HEK293 (cell line): ENCODE data around the gene DBNL.

Source experiments
- CTCF ChIA-PET: fragments of 350-600 bp; formaldehyde crosslinking; extraction: SDS; loops from one replicate; lab custom pipeline; 2021; ENCODE audit warnings: antibody characterized with exemption; lab: Yijun Ruan, JAX
- POLR2A ChIA-PET: fragments of 300-600 bp; formaldehyde crosslinking; extraction: SDS; loops from one replicate; lab custom pipeline; 2020; ENCODE audit warnings: antibody characterized with exemption, inconsistent platforms; lab: Yijun Ruan, JAX
- H3K27ac ChIP-seq: fragments of 200-500 bp; sonication (Bioruptor generic); 2 replicates; pipeline ENCODE4 v1.5.1; 2014; ENCODE audit warnings: low read depth, low read length, control low read depth, inconsistent platforms; ENCODE audit errors: extremely low read depth
- H3K36me3 ChIP-seq, 2 experiments: fragments of 200-500 bp in 1 of 2; sonication (Bioruptor generic) in 1 of 2; 1 replicate in 1 of 2; 2 replicates in 1 of 2; pipeline ENCODE4 v1.5.1; 2014 to 2017; ENCODE audit warnings: inconsistent platforms in 2 of 2, low read length in 2 of 2; ENCODE audit not compliant: control insufficient read depth in 2 of 2, insufficient read depth in 1 of 2
- H3K4me1 ChIP-seq: fragments of 200-500 bp; sonication (Bioruptor generic); 2 replicates; pipeline ENCODE4 v1.5.1; 2014; ENCODE audit warnings: mild to moderate bottlenecking, low read length, inconsistent platforms; ENCODE audit not compliant: control insufficient read depth, insufficient read depth
- H3K4me3 ChIP-seq: 2 replicates; pipeline ENCODE4 v1.5.1; 2011; ENCODE audit warnings: low read depth, mild to moderate bottlenecking, control low read depth, low read length, moderate library complexity
- H3K9me3 ChIP-seq: fragments of 200-500 bp; sonication (Bioruptor generic); 2 replicates; pipeline ENCODE4 v1.5.1; 2014; ENCODE audit warnings: low read depth, low read length, inconsistent platforms; ENCODE audit not compliant: control insufficient read depth, insufficient read depth
- ELK4 ChIP-seq: IDR thresholded peaks from 2 replicates; pipeline ENCODE4 v1.6.1; 2011; ENCODE audit warnings: mild to moderate bottlenecking, low read depth, low read length, borderline replicate concordance
- GLIS1 ChIP-seq: fragments of 450-650 bp; formaldehyde crosslinking; IDR thresholded peaks from 2 replicates; pipeline ENCODE4 v1.5.1; 2016; ENCODE audit warnings: missing biosample characterization, missing genetic modification characterization
- HOXD13 ChIP-seq: sonication (generic); formaldehyde crosslinking; IDR thresholded peaks from 2 replicates; pipeline ENCODE4 v1.8.0; 2022; ENCODE audit warnings: missing genetic modification reagents, borderline replicate concordance
- PBX3 ChIP-seq: sonication (generic); formaldehyde crosslinking; IDR thresholded peaks from 2 replicates; pipeline ENCODE4 v1.8.1; 2022; ENCODE audit warnings: mild to moderate bottlenecking, moderate library complexity, missing genetic modification reagents
- ZBTB1 ChIP-seq: fragments of 450-650 bp; formaldehyde crosslinking; IDR thresholded peaks from 2 replicates; pipeline ENCODE4 v1.5.1; 2016; ENCODE audit warnings: missing biosample characterization, missing genetic modification characterization
- ZBTB20 ChIP-seq: fragments of 450-650 bp; formaldehyde crosslinking; IDR thresholded peaks from 2 replicates; pipeline ENCODE4 v1.5.1; 2016; ENCODE audit warnings: missing biosample characterization, missing genetic modification characterization
- ZBTB7A ChIP-seq: fragments of 450-650 bp; formaldehyde crosslinking; IDR thresholded peaks from 2 replicates; pipeline ENCODE4 v1.5.1; 2016; ENCODE audit warnings: low read depth, missing biosample characterization, missing genetic modification characterization
- ZFP37 ChIP-seq: fragments of 450-650 bp; formaldehyde crosslinking; IDR thresholded peaks from 2 replicates; pipeline ENCODE4 v1.5.1; 2016; ENCODE audit warnings: missing biosample characterization, missing genetic modification characterization
- ZFP41 ChIP-seq: fragments of 450-650 bp; formaldehyde crosslinking; IDR thresholded peaks from 2 replicates; pipeline ENCODE4 v1.5.1; 2016; ENCODE audit warnings: missing biosample characterization, missing genetic modification characterization, borderline replicate concordance
- ZIC2 ChIP-seq: fragments of 450-650 bp; formaldehyde crosslinking; IDR thresholded peaks from 2 replicates; pipeline ENCODE4 v1.5.1; 2016; ENCODE audit warnings: missing biosample characterization, missing genetic modification characterization
- ZNF132 ChIP-seq: fragments of 450-650 bp; formaldehyde crosslinking; IDR thresholded peaks from 2 replicates; pipeline ENCODE4 v1.5.1; 2017; ENCODE audit warnings: missing biosample characterization, missing genetic modification characterization, borderline replicate concordance
- ZNF248 ChIP-seq: fragments of 450-650 bp; formaldehyde crosslinking; IDR thresholded peaks from 2 replicates; pipeline ENCODE4 v1.5.1; 2017; ENCODE audit warnings: missing biosample characterization, missing genetic modification characterization
- ZNF335 ChIP-seq: fragments of 450-650 bp; formaldehyde crosslinking; conservative IDR thresholded peaks from 2 replicates; pipeline ENCODE4 v1.5.1; 2016; ENCODE audit warnings: missing biosample characterization, missing genetic modification characterization
- ZNF341 ChIP-seq: fragments of 450-650 bp; formaldehyde crosslinking; IDR thresholded peaks from 2 replicates; pipeline ENCODE4; 2016; ENCODE audit warnings: low read depth, missing biosample characterization, missing genetic modification characterization
- ZNF660 ChIP-seq: fragments of 450-650 bp; IDR thresholded peaks from 2 replicates; pipeline ENCODE4 v1.5.1; 2018; ENCODE audit warnings: missing biosample characterization, mild to moderate bottlenecking, missing genetic modification characterization
- ZNF670 ChIP-seq: fragments of 450-650 bp; formaldehyde crosslinking; IDR thresholded peaks from 2 replicates; pipeline ENCODE4 v1.5.1; 2016; ENCODE audit warnings: missing biosample characterization, missing genetic modification characterization, low read depth
- ZNF707 ChIP-seq: fragments of 450-650 bp; formaldehyde crosslinking; IDR thresholded peaks from 2 replicates; pipeline ENCODE4 v1.5.1; 2016; ENCODE audit warnings: missing biosample characterization, missing genetic modification characterization
- ZNF785 ChIP-seq: fragments of 450-650 bp; formaldehyde crosslinking; IDR thresholded peaks from 2 replicates; pipeline ENCODE4 v1.5.1; 2016; ENCODE audit warnings: missing biosample characterization, missing genetic modification characterization
- ZNF791 ChIP-seq: fragments of 450-650 bp; formaldehyde crosslinking; IDR thresholded peaks from 2 replicates; pipeline ENCODE4 v1.5.1; 2016; ENCODE audit warnings: missing biosample characterization, missing genetic modification characterization
- ZSCAN23 ChIP-seq: fragments of 450-650 bp; formaldehyde crosslinking; IDR thresholded peaks from 2 replicates; pipeline ENCODE4 v1.5.1; 2016; ENCODE audit warnings: missing biosample characterization, missing genetic modification characterization

Gene DBNL

GRCh38 chr7:44062180-44062902 lies 17.8 kb downstream of the DBNL start:
- Histone ChIP-seq H3K36me3 (peaks cover 3 to 56% of the 10 kb centered on the region in 2 experiments; a peak in 1 of 3 replicates), H3K9me3 (no peaks in the 10 kb centered on the region), H3K4me1 (no peaks in the 10 kb centered on the region), H3K27ac (no peak overlapping the region), H3K4me3 (no peak overlapping the region)
- TF ChIP-seq GLIS1 (tag by site-specific recombination) (0 out of 2 replicates have a peak, but pooled peaks have one; percentile 17), ZIC2 (tag by site-specific recombination) (peak; percentile 56), ZNF335 (no peak)
- ChIA-PET POLR2A (interaction anchor here (0.6 to 2.1 kb wide), 3 partner anchors 18 to 185 kb away, joined by 3 to 6 read pairs (median 3); partner anchors contain the start of gene DBNL), CTCF (interaction anchor here (0.7 kb wide), 1 partner anchor 10 kb away, joined by 3 read pairs; no protein-coding TSS in a partner anchor)

GRCh38 chr7:44062903-44063295 lies 18.4 kb downstream of the DBNL start:
- H3K4me1 ChIP-seq: no peaks in the 10 kb centered on the region
- peaks cover 3 to 50% of the 10 kb centered on the region in 2 experiments; a peak in 1 of 3 replicates for H3K36me3 ChIP-seq
- ChIA-PET CTCF (no interaction called here), POLR2A (interaction anchor here (1.1 to 2.1 kb wide), 5 partner anchors 9 to 185 kb away, joined by 3 to 6 read pairs (median 4); partner anchors contain the start of gene DBNL)
- no peaks in the 10 kb centered on the region for H3K9me3 ChIP-seq
- no peak overlapping the region for H3K4me3 ChIP-seq
- H3K27ac ChIP-seq: no peak overlapping the region
- TF ChIP-seq ZBTB7A (tag by site-specific recombination): no peak
- TF ChIP-seq ZFP37 (tag by site-specific recombination): no peak
- no peak for TF ChIP-seq ZNF670 (tag by site-specific recombination)
- no peak for TF ChIP-seq ZNF707
- TF ChIP-seq, all 188 proteins: peak for 0

GRCh38 chr7:44063547-44063893 lies 19.0 kb downstream of the DBNL start:
- Histone ChIP-seq H3K4me3 (no peak overlapping the region), H3K36me3 (peaks cover under 1 to 44% of the 10 kb centered on the region in 2 experiments; a peak in 1 of 3 replicates)
- CTCF ChIA-PET: interaction anchor here (0.6 kb wide), 1 partner anchor 408 kb away, joined by 3 read pairs; no protein-coding TSS in a partner anchor
- TF ChIP-seq ZNF132 (no peak), ZNF707 (no peak), ZSCAN23 (tag by site-specific recombination) (no peak), ZNF660 (no peak), ELK4 (no peak), ZNF785 (tag by site-specific recombination) (no peak), ZBTB1 (no peak), ZBTB20 (no peak), ZFP41 (no peak), HOXD13 (CRISPR knock-in tag) (no peak), ZNF341 (tag by site-specific recombination) (no peak), ZNF248 (no peak), ZNF791 (no peak), PBX3 (CRISPR knock-in tag) (no peak)
- TF ChIP-seq, all 188 proteins: peak for 0
- Histone ChIP-seq H3K4me1 (no peaks in the 10 kb centered on the region), H3K27ac (no peak overlapping the region), H3K9me3 (no peaks in the 10 kb centered on the region)
- POLR2A ChIA-PET: interaction anchor here (1.1 to 1.8 kb wide), 4 partner anchors 9 to 184 kb away, joined by 3 to 6 read pairs (median 4); no protein-coding TSS in a partner anchor
